Right ventricle myocardium superior (tissue), 1 donor: Measurements from ENCODE around the gene TRPV6. TPM values are rescaled to one million over a fixed set of nuclear protein-coding genes. Genes with fewer than 3 reads are reported as not detected.

Experiments
- ATAC-seq: fragments of 200-7000 bp; cut with Tn5 transposase; one replicate; pipeline ENCODE4 v1.9.1; 2020; ENCODE audit warnings: mild to moderate bottlenecking; ENCODE audit not compliant: poor library complexity
- DNase-seq: peaks from one replicate; pipeline ENCODE4 v3.0.0-alpha.2; 2020
- intact Hi-C: fragments of 100-400 bp; cut with DNase I; formaldehyde crosslinking; loops from one replicate; pipeline ENCODE4 v1.11.2; 2022
- total RNA-seq: library from RNA; stranded (reverse); fragmentation: NEBNext Ultra II Directional; extraction: Animal tissue kit (Norgen Biotek cat#: 25700); gene quantifications from one replicate; pipeline ENCODE4 v1.2.1, GENCODE V29; 2021
- donor health status: DM: no; HTN: yes; CAD: no; lungs with severe emphysema.

The TRPV6 gene
- total RNA-seq, 1 donor from 2014 or later, result not detected

GRCh38 chr7:142859829-142860228, 25.7 kb downstream of the TRPV6 start:
- DNase-seq (no peak), ATAC-seq (no peak)
- intact Hi-C loops, result loop anchor here (10.0 kb wide), 2 partner anchors 145 to 355 kb away; no protein-coding TSS in a partner anchor

GRCh38 chr7:142859411-142859810, 26.1 kb downstream of the TRPV6 start:
- intact Hi-C loops, result loop anchor here (10.0 kb wide), 2 partner anchors 145 to 355 kb away; no protein-coding TSS in a partner anchor
- no peak for ATAC-seq
- no peak for DNase-seq

DNA sequence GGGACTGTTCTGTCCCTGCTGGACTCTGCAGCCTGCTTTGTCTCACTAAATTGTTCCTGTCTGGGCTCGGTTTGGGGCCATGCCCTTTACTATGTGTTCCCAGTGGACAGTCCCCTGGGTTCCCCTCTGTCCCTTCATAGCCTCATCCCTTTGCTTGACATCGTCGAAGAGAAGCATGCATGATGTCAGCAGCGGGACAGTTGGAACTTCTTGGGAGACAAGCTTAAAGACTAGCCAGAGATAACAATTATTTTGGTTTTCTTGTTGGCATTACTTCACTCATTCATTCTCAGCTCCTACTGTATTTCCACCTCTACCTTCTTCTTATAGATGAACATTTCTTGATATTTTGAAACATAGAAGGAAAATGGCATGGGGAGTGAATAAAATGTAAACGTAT, 27.9 kb downstream of the TRPV6 start:
- ATAC-seq, result no peak
- intact Hi-C loops, result loop anchor here (10.0 kb wide), 2 partner anchors 147 to 357 kb away; no protein-coding TSS in a partner anchor
- no peak for DNase-seq

DNA sequence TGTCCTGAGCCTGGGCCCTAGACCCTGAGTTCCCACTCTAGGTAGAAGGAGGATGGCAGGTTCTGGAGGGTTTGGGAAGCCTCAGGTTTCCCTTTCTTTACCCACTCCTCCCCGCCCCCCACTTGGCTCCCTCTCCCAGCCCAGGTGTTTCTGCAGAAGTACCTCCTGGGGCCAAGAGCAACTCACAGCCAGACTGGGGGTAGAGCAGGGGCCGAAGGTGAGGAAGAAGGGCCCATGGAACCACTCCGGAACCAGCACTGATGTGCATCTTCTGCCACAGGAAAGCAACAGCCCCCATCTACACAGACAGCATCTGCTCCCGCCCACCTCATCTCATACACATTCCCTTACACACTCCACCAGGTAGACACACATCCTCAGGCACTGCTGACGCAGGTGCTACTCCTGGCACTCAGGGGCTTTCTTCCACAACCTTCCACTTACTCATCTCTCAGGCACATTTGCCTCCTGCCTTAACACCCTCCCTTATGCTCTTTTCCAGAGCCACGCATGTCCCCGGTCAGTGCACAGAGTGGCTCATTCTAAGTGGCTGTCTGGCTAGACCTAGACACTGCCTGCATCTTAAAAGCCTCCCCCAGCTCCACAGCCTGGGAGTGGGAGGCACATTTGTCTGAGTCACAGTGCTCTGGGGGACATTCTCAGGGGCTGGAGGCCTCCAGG, 28.8 kb downstream of the TRPV6 start:
- DNase-seq, result no peak
- intact Hi-C loops, result loop anchor here (10.0 kb wide), 2 partner anchors 148 to 358 kb away; no protein-coding TSS in a partner anchor

DNA sequence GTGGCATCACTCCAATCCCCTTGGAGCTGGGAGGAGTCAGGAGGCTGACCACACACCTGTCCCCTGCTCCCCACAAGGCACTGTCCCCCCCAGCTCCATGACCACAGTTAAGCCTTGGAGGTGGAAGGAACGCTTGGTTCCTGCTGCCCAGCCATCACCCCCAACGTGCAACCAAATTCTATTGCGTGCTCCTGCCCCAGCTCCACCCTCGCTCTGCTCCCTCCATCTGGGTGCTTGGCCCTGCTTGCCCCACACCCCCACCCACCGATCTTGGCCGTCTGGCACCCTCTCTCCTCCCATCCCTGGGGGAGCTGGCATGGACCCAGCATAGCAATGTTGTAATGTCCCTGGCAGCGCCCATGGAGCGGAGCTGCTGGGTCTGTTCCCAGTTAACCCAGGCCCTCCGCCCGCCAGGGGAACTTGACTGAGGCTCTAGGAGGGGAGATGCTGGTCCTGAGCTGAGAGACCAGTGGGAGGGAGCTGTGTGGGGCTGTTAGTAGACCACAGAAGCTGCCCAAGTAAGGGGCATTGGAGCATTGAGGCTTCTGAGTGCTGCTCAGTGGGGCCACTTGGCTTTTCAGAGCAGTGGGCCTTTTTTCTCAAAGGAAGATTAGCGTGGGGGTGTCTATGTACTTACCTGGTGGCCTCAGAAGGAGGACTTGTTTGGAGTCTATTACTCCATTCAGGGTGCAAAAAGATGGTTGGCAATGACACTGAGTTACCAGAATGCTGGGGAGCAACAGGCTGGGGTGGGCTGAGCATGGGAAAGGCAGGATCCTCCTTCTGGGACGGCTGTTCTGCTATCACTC, 29.6 kb downstream of the TRPV6 start:
- DNase-seq (peak; percentile 75), ATAC-seq (peak; percentile 45)
- intact Hi-C loops, result loop anchor here (10.0 kb wide), 2 partner anchors 149 to 359 kb away; no protein-coding TSS in a partner anchor

More for the DNA sequence above, 28.8 kb downstream of the TRPV6 start:
- no peak for ATAC-seq

- DNase-seq (no peak), ATAC-seq (peak; percentile 3)
- intact Hi-C loops, result loop anchor here (10.0 kb wide), 2 partner anchors 150 to 360 kb away; no protein-coding TSS in a partner anchor
These were observed 30.3 kb downstream of the TRPV6 start for GRCh38 chr7:142855114-142855743.

GRCh38 chr7:142854372-142855113, 31.0 kb downstream of the TRPV6 start, which contains the start of gene EPHB6:
EPHB6 (plus strand) TSS chr7:142855076; CDS start chr7:142863228, 8,152 bp downstream.
- peak; percentile 89 for ATAC-seq
- peak; percentile 88 for DNase-seq
- intact Hi-C loops, result loop anchor here (10.0 kb wide), 2 partner anchors 150 to 360 kb away; no protein-coding TSS in a partner anchor

GRCh38 chr7:142853739-142854371, 31.7 kb downstream of the TRPV6 start:
- DNase-seq (peak; percentile 78), ATAC-seq (peak; percentile 83)
- intact Hi-C loops, result loop anchor here (10.0 kb wide), 2 partner anchors 151 to 361 kb away; no protein-coding TSS in a partner anchor

- ATAC-seq (no peak), DNase-seq (no peak)
- intact Hi-C loops, result loop anchor here (10.0 kb wide), 2 partner anchors 153 to 363 kb away; no protein-coding TSS in a partner anchor
These were observed 33.6 kb downstream of the TRPV6 start for GRCh38 chr7:142851919-142852318.

DNA sequence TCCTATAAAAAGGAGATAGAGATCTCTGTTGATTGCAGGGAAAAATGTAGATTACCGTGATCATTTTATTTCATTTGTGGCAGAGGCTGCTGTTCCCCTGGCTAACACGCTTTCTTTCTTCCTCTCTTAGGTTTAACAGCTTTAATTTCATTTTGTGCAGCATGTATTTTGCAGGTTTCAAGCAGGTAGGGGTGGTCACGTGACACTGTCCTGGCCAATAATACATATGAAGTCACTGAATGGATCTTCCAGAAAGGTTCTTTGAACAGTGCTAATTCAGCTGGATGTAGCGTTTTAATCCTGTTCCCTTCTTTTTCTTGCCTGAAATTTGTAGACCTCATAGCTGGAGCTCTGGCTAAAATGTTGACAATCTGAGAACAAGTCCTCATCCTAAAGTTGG, 34.3 kb downstream of the TRPV6 start:
- ATAC-seq, result no peak

DNA sequence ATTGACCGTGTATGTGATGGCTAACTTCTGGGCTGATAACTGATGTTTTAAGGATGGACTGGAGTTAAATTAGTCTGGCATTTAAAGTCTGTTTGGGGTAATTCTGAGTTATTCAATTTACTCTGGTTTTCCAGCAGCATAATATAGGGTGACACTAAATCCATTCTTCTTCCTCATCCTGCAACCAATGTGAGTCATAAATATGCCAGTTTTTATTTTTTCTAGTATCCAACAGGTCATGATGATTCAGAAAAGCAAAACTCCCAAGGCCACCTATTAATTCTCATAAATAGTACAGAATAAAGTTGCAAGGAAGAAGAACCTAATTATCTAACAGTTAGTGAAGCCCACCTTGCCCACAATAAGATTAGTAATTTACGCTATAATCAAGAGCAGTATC, 38.2 kb downstream of the TRPV6 start:
- no peak for DNase-seq
- intact Hi-C loops, result no loop called here
- ATAC-seq, result no peak

More for the DNA sequence above, 34.3 kb downstream of the TRPV6 start:
- intact Hi-C loops, result loop anchor here (10.0 kb wide), 2 partner anchors 154 to 364 kb away; no protein-coding TSS in a partner anchor
- DNase-seq, result no peak

DNA sequence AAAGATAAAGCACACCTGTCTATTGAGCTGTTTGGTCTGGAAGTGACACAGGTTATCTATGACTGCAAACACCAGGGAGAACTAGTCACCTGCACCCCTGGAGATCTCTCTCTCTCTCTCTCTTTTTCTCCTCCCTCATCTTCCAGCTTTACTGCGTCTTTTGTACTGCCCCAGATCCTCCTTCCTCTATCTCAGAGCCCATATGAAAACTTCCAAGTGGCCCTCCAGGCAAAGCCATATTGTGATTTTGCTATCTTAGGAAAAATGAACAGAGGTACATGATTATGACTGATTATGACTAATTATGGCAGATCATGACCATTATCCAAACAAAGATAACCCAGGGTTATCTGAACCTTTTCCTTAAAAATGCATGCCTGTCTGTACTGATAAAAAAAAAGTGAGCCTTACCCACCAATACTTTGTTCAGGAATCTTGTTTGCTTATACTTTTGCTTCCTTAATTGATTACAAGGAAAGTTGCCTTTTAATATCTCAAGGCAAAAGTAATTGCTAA, 43.2 kb downstream of the TRPV6 start:
- intact Hi-C loops, result no loop called here
- DNase-seq, result no peak
- ATAC-seq, result no peak

DNA sequence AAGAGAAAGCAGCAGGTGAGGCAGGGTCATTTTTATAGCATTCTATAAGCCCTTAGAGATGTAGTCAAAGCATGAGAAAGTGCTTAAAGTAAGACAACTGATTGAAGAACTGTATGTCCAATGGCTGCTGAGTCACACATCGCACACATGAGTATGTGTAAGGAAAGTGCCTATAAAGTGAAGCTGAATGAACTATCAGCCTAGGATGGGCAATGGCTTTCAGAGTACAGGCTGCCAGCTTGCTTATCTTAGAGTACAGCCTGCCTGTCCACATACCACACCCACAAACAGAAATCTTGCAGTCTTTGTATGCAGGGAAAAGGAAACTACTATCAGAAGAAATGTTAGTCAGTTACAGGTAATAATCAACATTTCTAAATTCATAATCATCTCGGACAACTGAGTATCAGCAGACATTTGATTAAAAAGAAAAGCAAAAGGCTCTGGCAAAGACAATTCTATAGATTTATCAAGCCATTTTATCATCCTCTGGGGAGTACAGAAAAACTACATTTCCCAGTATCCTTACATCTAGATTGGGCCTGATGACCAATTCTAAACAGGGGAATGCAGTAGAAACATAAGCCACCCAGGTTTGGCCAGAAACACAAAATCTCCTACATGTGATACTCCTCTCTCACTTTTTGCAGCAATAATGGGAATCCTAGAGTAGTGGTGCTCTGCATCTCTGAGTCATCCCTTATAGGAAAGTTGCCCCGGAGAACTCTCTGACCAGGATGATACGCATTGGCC, 46.9 kb downstream of the TRPV6 start:
- intact Hi-C loops, result no loop called here
- no peak for ATAC-seq
- DNase-seq, result no peak

DNA sequence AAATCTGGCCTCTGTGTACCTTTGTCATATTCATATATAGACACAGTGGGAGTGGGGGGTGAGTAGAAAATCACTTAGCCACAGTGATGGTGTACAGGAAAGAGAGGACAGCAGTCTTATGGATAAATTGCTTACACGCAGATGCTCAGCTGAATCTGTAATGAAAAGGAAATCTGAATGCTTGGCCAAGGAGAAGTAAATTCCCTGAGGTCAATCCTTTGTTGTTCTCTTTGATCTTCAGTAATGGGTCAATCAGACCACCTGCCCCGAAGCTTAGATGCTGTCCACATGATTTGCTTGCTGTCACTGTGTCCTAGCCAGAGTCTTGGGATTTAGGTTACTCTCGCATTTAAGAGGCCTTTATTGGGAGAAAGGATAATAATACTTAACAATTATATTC, 49.1 kb downstream of the TRPV6 start:
- intact Hi-C loops, result no loop called here
- no peak for ATAC-seq
- no peak for DNase-seq

GRCh38 chr7:142835487-142835886, 50.1 kb downstream of the TRPV6 start:
- intact Hi-C loops, result no loop called here
- no peak for ATAC-seq
- no peak for DNase-seq

DNA sequence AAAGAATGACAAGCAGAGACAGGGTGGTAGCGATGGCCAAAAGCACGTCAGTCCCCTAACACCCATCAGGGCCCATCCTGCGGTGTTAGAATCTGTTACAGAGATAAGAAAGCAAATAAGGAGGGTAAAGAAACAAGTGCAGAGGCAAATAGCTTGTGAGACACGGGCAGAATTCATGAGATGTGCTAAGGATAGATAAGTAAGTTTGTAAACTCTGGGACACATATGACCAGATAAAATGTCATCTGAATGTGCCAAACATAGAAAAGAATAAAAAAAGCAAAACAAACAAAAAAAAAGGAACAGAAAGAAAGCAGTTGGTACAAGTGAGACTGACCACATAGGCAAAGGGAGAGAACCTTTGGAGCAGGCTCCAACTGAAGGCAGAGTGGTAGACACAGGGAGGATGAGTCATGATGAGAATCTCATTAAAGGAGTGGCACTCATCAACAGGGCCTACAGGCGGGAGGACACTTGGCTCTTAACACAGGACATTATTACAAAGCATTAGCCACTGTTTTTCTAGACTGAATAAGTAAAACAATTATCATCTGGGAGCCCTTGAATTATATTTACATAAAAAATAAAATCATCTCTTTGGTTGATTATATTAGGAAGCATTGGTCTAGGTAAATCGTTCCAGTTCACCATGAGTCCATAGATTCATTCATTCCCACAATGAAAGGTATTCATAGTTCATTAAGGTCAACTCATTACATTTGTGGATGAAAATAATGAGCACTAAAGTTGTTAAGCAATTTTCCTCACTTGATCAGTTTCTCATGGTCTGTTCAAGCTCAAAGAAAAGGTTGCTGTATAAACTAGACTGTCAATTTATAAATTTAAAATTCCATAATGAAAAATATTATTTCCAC, 52.1 kb downstream of the TRPV6 start:
- ATAC-seq (no peak), DNase-seq (no peak)
- intact Hi-C loops, result no loop called here
